Subcutaneous adipose tissue (tissue), 4 donors: ENCODE measurements around the gene GNAO1. TPM values are rescaled to one million over a fixed set of nuclear protein-coding genes. Genes with fewer than 3 reads are reported as not detected.

Experiments used
- total RNA-seq, 4 donors: library from RNA; depleted of rRNA; stranded (reverse); fragments of >200 nt; gene quantifications; one replicate each; pipeline ENCODE4 v1.1.0, GENCODE V29; 2016
- TF ChIP-seq, protein P1 (sequence below): fragments of 450-650 bp; IDR thresholded peaks from one replicate; pipeline ENCODE4 v1.5.1; 2016; ENCODE audit warnings: low read depth, mild to moderate bottlenecking, control low read depth, antibody characterized with exemption, moderate library complexity

GNAO1 gene
- total RNA-seq, 4 donors from 2014 or later, result 0.44 to 1.6 (median 0.63) TPM

DNA sequence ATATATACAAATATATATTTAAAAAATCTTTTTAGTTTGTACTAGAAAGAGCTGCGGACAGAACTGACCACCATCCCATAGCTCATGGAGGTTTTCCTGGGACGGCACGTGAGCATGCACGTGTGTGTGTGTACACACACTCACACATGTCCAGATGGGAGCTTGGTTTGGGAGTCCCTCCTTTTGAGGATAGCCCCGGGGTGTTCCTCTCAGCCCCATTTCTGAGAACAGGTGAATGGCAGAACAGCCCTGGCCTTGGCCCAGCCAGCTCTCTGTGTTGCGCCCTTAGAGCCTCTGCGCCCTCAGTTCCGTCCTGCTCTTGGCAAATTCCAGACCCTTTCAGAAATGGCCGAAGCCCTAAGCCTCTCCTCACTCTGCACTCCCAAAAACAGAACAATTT is 163.9 kb downstream of the GNAO1 start:
- TF ChIP-seq, protein P1, sequence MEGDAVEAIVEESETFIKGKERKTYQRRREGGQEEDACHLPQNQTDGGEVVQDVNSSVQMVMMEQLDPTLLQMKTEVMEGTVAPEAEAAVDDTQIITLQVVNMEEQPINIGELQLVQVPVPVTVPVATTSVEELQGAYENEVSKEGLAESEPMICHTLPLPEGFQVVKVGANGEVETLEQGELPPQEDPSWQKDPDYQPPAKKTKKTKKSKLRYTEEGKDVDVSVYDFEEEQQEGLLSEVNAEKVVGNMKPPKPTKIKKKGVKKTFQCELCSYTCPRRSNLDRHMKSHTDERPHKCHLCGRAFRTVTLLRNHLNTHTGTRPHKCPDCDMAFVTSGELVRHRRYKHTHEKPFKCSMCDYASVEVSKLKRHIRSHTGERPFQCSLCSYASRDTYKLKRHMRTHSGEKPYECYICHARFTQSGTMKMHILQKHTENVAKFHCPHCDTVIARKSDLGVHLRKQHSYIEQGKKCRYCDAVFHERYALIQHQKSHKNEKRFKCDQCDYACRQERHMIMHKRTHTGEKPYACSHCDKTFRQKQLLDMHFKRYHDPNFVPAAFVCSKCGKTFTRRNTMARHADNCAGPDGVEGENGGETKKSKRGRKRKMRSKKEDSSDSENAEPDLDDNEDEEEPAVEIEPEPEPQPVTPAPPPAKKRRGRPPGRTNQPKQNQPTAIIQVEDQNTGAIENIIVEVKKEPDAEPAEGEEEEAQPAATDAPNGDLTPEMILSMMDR, result no peak

DNA sequence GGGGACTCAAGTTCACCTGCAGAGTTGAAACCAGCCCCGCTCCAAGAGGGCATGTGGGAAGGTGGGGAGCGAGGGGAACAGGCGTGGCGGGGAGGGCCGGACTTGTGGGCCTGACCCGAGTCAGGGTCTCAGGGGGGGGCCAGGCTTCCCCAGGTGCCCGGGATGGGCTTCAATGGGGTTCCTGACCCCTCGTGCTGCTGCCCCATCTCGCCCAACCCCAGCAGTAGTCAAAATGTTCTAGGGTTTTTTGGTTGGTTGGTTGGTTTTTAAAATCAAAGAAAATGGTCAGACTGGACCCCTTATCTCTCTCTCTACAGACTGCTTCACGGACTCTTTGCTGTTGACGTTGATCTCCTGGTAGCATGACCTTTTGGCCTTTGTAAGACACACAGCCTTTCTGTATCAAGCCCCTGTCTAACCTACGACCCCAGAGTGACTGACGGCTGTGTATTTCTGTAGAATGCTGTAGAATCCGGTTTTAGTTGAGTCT is 164.5 kb downstream of the GNAO1 start:
- TF ChIP-seq, protein P1, result no peak

DNA sequence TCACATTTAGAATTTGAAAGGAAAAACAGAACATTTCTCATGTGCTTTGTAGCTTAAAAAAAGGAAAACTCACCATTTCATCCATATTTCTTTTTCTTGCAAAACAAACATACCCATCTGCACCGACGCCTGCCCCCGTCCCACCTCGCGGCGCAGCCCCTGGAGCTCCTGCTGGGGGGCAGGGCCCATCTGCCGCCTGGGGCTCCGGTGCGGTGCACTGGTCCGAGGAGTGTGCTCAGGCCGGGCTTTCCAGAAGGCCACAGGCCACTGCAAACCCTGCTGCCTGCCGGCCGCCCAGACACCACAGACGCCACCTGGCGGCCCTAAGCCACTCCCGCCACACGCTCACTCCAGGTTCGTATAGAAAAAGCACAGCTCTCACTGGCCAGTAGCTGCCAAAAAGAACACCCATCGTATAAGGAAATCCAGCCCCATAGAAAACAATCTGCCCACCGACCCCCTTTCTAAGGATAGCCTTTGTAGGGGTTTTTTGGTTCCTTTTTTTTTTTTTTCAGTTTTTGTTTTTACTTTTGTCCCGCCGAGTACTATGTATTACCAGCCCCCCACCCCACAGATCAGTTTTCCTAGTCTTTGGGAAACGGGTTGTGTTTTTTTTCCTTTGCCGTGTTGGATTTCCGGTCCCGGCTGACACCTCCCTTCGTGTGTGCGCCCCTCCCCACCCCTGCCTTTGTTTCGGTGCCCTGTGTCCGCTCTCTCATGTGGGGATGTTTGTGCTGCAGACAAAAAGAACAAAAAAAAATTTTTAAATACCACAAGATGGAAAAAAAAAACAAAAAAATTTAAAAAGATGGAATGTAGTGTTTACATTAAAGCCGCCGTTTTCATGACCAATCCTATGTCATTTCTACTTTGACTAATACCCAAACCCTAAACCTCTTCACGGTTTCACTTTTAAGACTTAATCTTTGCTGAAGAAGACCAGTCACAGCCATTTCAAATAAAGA is 165.3 kb downstream of the GNAO1 start:
- TF ChIP-seq, protein P1, result no peak

DNA sequence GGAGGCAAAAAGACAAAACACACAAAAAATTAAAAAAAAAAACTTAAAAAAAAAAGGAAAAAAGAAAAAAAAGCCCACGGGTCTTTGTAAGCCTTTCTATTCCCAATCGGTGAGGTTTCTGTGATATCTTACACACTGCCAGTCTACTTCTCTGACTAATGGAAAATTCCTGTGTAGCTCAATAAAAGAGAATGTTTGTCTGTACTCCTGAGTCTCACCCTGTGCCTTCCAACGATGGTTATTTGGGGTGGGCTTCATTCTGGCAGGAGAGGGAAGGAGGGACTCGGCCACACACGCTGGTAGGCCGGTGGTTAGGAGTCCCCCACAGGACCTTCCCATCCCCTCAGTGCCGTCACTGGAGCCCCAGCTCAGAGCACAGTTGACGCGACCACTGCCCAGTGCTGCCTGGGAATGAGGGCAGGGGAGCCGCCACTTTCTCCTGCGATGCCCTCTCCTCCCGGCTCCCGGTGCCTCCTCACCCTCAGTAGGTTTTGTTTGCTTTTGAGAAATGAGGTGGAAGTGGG is 166.0 kb downstream of the GNAO1 start:
- TF ChIP-seq, protein P1, result no peak

DNA sequence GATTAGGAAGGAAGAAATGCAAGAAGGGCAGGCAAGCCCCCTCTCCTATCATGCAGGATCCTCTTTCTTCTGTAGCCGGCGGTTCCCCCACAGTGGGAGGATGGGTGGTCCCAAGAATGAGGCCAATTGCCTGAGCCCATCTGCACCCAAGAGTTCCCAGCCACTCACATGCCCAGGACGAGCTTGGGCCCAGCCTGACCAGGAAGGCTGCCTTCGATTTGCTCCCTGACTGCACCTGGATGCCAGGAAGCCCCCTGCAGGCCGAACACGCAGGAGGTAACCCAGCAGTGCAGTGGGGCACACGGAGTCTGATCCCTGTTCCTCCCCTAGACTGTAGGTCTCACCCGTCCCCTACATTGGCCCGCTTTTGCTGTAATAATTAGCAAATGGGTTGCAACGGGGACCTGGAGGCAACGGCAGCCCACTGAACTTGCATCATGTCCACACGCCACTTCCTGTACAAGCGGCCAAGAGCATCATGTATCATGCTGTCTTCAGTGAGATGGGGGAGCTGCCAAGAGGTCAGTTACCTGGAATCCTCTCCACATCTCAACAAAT is 166.6 kb downstream of the GNAO1 start:
- TF ChIP-seq, protein P1, result no peak

DNA sequence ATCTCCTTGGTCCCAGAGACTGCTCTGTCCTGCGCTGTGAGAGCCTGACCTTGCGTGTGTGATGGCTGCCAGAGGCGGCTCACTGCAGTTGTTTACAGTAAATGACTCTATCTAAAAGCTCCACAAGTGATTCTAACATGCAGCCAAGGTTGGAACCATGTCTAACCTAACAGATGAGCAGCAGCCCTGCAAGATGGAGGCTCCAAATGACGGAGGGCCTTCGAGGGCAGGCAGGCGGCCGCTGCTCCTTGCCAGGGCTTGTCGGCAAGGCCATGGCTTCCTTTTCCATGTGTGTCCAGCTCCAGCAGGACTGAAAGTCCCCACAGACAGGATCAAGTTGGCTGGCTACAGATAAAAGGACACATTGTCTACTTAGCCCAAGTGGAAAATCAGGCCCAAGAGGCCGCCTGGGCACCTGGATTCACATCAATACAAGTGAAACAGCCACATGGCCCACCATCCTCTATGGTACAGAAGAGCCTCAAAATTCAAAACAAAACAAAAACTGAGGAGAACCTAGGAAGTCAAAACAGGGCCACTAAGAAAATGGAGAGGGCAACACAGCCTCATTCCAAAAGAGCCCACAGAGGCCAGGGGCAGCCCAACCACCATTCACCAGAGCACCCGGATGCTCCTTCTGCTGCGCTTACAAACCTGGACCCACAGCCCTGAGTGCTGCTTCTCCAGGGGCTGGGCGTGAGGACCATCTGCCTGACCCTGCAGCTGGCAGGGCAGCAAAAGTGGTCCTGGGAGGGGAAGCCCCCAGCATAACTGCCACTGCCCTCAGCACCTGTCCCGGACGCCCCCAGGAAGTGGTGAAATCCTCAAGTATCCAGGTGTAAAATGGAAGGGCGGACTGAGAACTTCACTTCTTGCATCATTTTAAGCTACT is 169.1 kb downstream of the GNAO1 start:
- TF ChIP-seq, protein P1, result no peak
